HepG2 (cell line): ENCODE measurements around the gene ARHGAP36. TPM values are rescaled to one million over a fixed set of nuclear protein-coding genes. Genes with fewer than 3 reads are reported as not detected.

Experiments
- ATAC-seq: fragments of 200-7000 bp; cut with Tn5 transposase; 3 replicates; pipeline ENCODE4 v1.9.1; 2020; ENCODE audit warnings: mild to moderate bottlenecking, moderate library complexity
- BruUV-seq: library from RNA; stranded (reverse); fragments of 400-500 nt; replicated peaks from 2 replicates; lab custom pipeline; 2021; lab: Mats Ljungman, UMichigan
- CTCF ChIA-PET: fragments of 300-600 bp; formaldehyde crosslinking; extraction: SDS; loops from one replicate; lab custom pipeline; 2021; ENCODE audit warnings: low total read pairs, inconsistent platforms, low intra/inter-chr PET ratio; lab: Yijun Ruan, JAX
- POLR2A ChIA-PET: fragments of 350-600 bp; sonication (Branson Sonifier 250); formaldehyde crosslinking; loops from one replicate; lab custom pipeline; 2020; ENCODE audit warnings: antibody characterized with exemption, inconsistent platforms; lab: Yijun Ruan, JAX
- DNase-seq: peaks from one replicate; pipeline ENCODE4 v3.0.0-alpha.2; 2015; ENCODE audit warnings: low spot score
- FAIRE-seq: peaks from 3 replicates; lab custom pipeline; 2011; peaks lifted over from hg19 to GRCh38; lab: Jason Lieb, UNC
- H2AFZ ChIP-seq: one replicate; pipeline ENCODE4 v1.6.1; 2011; ENCODE audit warnings: low read length, inconsistent platforms
- H3K27ac ChIP-seq: fragments of 300-600 bp; 3 replicates; pipeline ENCODE4 v1.8.0; 2011; ENCODE audit warnings: mixed run types, mild to moderate bottlenecking, mixed read lengths, low read length, inconsistent platforms; ENCODE audit not compliant: insufficient read depth; ENCODE audit errors: extremely low read length
- H3K27me3 ChIP-seq, 2 experiments: fragments of 200-600 bp in 1 of 2; 2 replicates in 1 of 2; 3 replicates in 1 of 2; pipeline versions ENCODE4 v1.6.0 to v1.8.0; 2011; ENCODE audit warnings: low read length in 2 of 2, mild to moderate bottlenecking in 2 of 2, moderate library complexity in 2 of 2, inconsistent platforms in 1 of 2; ENCODE audit not compliant: insufficient read depth in 2 of 2, control insufficient read depth in 1 of 2
- H3K36me3 ChIP-seq, 2 experiments: fragments of 200-600 bp in 1 of 2; replicated peaks in 1 of 2; 2 replicates in 1 of 2; 3 replicates in 1 of 2; pipeline versions ENCODE4 v1.5.1 to v1.8.0; 2011; ENCODE audit warnings: low read length in 2 of 2, inconsistent platforms in 1 of 2; ENCODE audit not compliant: insufficient read depth in 2 of 2, control insufficient read depth in 1 of 2
- H3K4me1 ChIP-seq: 2 replicates; pipeline ENCODE4 v1.5.1; 2012; ENCODE audit warnings: low read length, inconsistent platforms; ENCODE audit not compliant: insufficient read depth
- H3K4me2 ChIP-seq: 2 replicates; pipeline ENCODE4 v1.6.0; 2011; ENCODE audit warnings: low read depth, low read length, inconsistent platforms
- H3K4me3 ChIP-seq, 3 experiments: fragments of 200-600 bp in 1 of 3; sonication (generic), shearing (Covaris generic) in 1 of 3; replicated peaks in 1 of 3; 2 replicates each; pipeline ENCODE4 v1.5.1; 2011 to 2016; ENCODE audit warnings: low read length in 3 of 3, inconsistent platforms in 2 of 3, low read depth in 2 of 3, mild to moderate bottlenecking in 2 of 3, control low read depth in 1 of 3, mixed read lengths in 1 of 3; ENCODE audit not compliant: insufficient read depth in 1 of 3
- H3K79me2 ChIP-seq: one replicate; pipeline ENCODE4 v1.6.1; 2011; ENCODE audit warnings: low read length, inconsistent platforms; ENCODE audit not compliant: insufficient read depth
- H3K9ac ChIP-seq: 2 replicates; pipeline ENCODE4 v1.6.0; 2011; ENCODE audit warnings: mild to moderate bottlenecking, low read depth, low read length, inconsistent platforms; ENCODE audit not compliant: insufficient read depth
- H3K9me3 ChIP-seq: 2 replicates; pipeline ENCODE4 v1.5.1; 2012; ENCODE audit warnings: mild to moderate bottlenecking, low read length
- H4K20me1 ChIP-seq: 2 replicates; pipeline ENCODE4 v1.6.0; 2011; ENCODE audit warnings: inconsistent platforms, mild to moderate bottlenecking, low read length, moderate library complexity; ENCODE audit not compliant: insufficient read depth
- CC2D1A ChIP-seq: sonication (generic); formaldehyde crosslinking; IDR thresholded peaks from 2 replicates; pipeline ENCODE4 v1.8.1; 2023; ENCODE audit warnings: mild to moderate bottlenecking, missing genetic modification reagents
- HMGXB4 ChIP-seq, 2 experiments: sonication (generic) in 1 of 2; formaldehyde crosslinking in 1 of 2; IDR thresholded peaks; 2 replicates each; pipeline versions ENCODE4 v1.4.0 to v1.6.1; 2018 to 2020; ENCODE audit warnings: missing genetic modification reagents in 2 of 2, borderline replicate concordance in 1 of 2, low read depth in 1 of 2, mild to moderate bottlenecking in 1 of 2, missing biosample characterization in 1 of 2
- U2AF1 ChIP-seq: fragments of 200-400 bp; formaldehyde crosslinking; optimal IDR thresholded peaks from 2 replicates; pipeline ENCODE3; 2017; ENCODE audit warnings: mild to moderate bottlenecking, low read depth, low read length
- ZFYVE20 ChIP-seq: sonication (generic); formaldehyde crosslinking; IDR thresholded peaks from 2 replicates; pipeline ENCODE4 v1.8.0; 2023; ENCODE audit warnings: low read depth, mild to moderate bottlenecking, moderate library complexity, missing genetic modification reagents, borderline replicate concordance
- ZNF747 ChIP-seq: sonication (generic); formaldehyde crosslinking; IDR thresholded peaks from 2 replicates; pipeline ENCODE4 v1.8.1; 2023; ENCODE audit warnings: missing genetic modification reagents, mild to moderate bottlenecking, borderline replicate concordance
- ZNF800 ChIP-seq: sonication (generic); formaldehyde crosslinking; IDR thresholded peaks from 2 replicates; pipeline ENCODE4 v1.4.0; 2020; ENCODE audit warnings: missing genetic modification reagents
- WGBS: methylation state at CpG from one replicate; pipeline ENCODE4 v1.1.6; 2017; ENCODE audit warnings: low lambda C conversion rate; 5-methylcytosine and 5-hydroxymethylcytosine counted together
- in situ Hi-C: cut with HindIII; loops from 2 replicates; pipeline ENCODE4 v1.10.0; 2017; ENCODE audit warnings: low pct_unique_long_range_greater_than_20kb; ENCODE audit not compliant: extremely low pct_ligation_motif_present
- intact Hi-C: fragments of 100-400 bp; cut with micrococcal nuclease; formaldehyde crosslinking; loops from one replicate; pipeline ENCODE4 v1.10.0; 2022; ENCODE audit not compliant: unreplicated experiment
- polyA plus RNA-seq, 8 experiments: library from polyadenylated mRNA; depleted of rRNA in 3 of 8; stranded (reverse) in 7 of 8; unstranded in 1 of 8; fragments of >200 nt; fragmentation: Illumina TruSeq in 4 of 8; extraction: Trizol in 4 of 8; gene quantifications; 2 replicates each; pipeline versions ENCODE4 v1.2.1 to v1.2.3, GENCODE V29; 2011 to 2016; ENCODE audit warnings: low read depth in 4 of 8, missing spikeins in 1 of 8, mixed read lengths in 1 of 8; ENCODE audit not compliant: insufficient read depth in 1 of 8
- total RNA-seq, 5 experiments: library from RNA; depleted of rRNA; stranded (reverse); fragments of >200 nt; fragmentation: Illumina TruSeq; extraction: Trizol; gene quantifications; 2 replicates each; pipeline ENCODE4 v1.2.3, GENCODE V29; 2016; ENCODE audit warnings: low read depth in 1 of 5

The ARHGAP36 gene
- total and polyA plus RNA-seq, 2 of the 13 experiments (the other 11 are each of a cell fraction or from before 2014, with no cell fraction given) = not detected

GRCh38 chrX:131053076-131053475 is 5.1 kb upstream of the ARHGAP36 start:
- ChIA-PET CTCF (no interaction called here), POLR2A (no interaction called here)
- H3K36me3 ChIP-seq = no peaks in the 10 kb centered on the region
- no peak overlapping the region for H2AFZ ChIP-seq
- no peak overlapping the region for H3K9ac ChIP-seq
- H3K9me3 ChIP-seq = no peaks in the 10 kb centered on the region
- in situ Hi-C loops = no loop called here
- H3K27me3 ChIP-seq = no peaks in the 10 kb centered on the region; a peak in 1 of 5 replicates
- intact Hi-C loops = no loop called here
- BruUV-seq = no TSS peak
- H3K4me3 ChIP-seq = no peak overlapping the region
- no peaks in the 10 kb centered on the region for H3K79me2 ChIP-seq
- no peak for FAIRE-seq
- H3K4me1 ChIP-seq = no peaks in the 10 kb centered on the region
- no peak for TF ChIP-seq U2AF1
- no peak for TF ChIP-seq CC2D1A
- no peak for TF ChIP-seq ZFYVE20 (CRISPR knock-in tag)
- TF ChIP-seq ZNF747 (CRISPR knock-in tag) = no peak
- TF ChIP-seq HMGXB4 (CRISPR knock-in tag; IDR thresholded peaks at IDR 0.05; ENCODE audit: borderline replicate concordance in 1 of 2, low read depth in 1 of 2) = no peak
- no peak for TF ChIP-seq ZNF800 (CRISPR knock-in tag)
- no peak for DNase-seq
- no peak for ATAC-seq
- no peak overlapping the region for H3K27ac ChIP-seq
- 39% methylated on average over 5 of the region's 5 CpGs for WGBS
- H4K20me1 ChIP-seq = no peaks in the 10 kb centered on the region
- H3K4me2 ChIP-seq = no peak overlapping the region
